Neutrophil (primary cell): ENCODE data around the gene GINS2.

ENCODE experiments used
- H3K27ac ChIP-seq: fragments of 200-600 bp; sonication (generic); 2 replicates; pipeline ENCODE4 v1.5.1; 2016; ENCODE audit warnings: mild to moderate bottlenecking, moderate library complexity
- H3K27me3 ChIP-seq: fragments of 200-600 bp; sonication (generic); 2 replicates; pipeline ENCODE4 v1.6.0; 2016; ENCODE audit warnings: mild to moderate bottlenecking
- H3K36me3 ChIP-seq: fragments of 200-600 bp; sonication (generic); 2 replicates; pipeline ENCODE4 v1.5.1; 2017
- H3K4me1 ChIP-seq, 2 experiments: fragments of 200-600 bp in 1 of 2; sonication (generic) in 1 of 2; 1 replicate in 1 of 2; 2 replicates in 1 of 2; pipeline versions ENCODE4 v1.5.1 to v1.6.1; 2013 to 2016; ENCODE audit warnings: low read depth in 1 of 2, low read length in 1 of 2, mild to moderate bottlenecking in 1 of 2, moderate library complexity in 1 of 2; ENCODE audit not compliant: control insufficient read depth in 1 of 2, insufficient read depth in 1 of 2
- H3K4me3 ChIP-seq, 2 experiments: fragments of 200-600 bp in 1 of 2; sonication (generic) in 1 of 2; 1 replicate in 1 of 2; 2 replicates in 1 of 2; pipeline ENCODE4 v1.5.1; 2013 to 2016; ENCODE audit warnings: low read depth in 1 of 2, low read length in 1 of 2, mild to moderate bottlenecking in 1 of 2, moderate library complexity in 1 of 2
- H3K9me3 ChIP-seq: fragments of 200-600 bp; sonication (generic); 2 replicates; pipeline ENCODE4 v1.5.1; 2016
- TF ChIP-seq, protein P1 (sequence below): fragments of 200-600 bp; sonication (generic); IDR thresholded peaks from 2 replicates; pipeline ENCODE4 v1.5.1; 2016; ENCODE audit warnings: antibody characterized with exemption

The GINS2 gene

DNA sequence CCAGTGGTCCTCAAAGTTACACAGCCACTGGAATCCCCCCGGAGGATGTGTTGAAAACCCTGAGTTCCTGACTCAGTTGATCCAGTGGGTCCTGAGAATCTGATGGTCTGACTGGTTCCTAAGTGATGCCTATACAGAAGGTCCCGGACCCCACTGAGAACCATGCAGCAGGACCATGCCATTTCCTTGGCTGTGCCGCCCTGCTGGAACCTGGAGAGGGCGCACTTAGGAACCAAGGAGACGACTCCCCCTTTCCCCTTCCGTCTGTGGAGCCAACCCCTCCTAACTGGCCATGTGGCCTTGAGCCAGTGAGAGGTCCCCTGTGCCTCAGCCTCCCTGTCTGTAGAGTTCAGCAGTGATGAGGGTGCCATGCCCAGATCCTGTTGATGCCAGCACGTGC lies 40.1 kb upstream of the GINS2 start:
- no peaks in the 10 kb centered on the region for H3K27me3 ChIP-seq
- H3K4me3 ChIP-seq: no peak overlapping the region
- peak overlapping the region; percentile 77 for H3K27ac ChIP-seq
- TF ChIP-seq, protein P1, sequence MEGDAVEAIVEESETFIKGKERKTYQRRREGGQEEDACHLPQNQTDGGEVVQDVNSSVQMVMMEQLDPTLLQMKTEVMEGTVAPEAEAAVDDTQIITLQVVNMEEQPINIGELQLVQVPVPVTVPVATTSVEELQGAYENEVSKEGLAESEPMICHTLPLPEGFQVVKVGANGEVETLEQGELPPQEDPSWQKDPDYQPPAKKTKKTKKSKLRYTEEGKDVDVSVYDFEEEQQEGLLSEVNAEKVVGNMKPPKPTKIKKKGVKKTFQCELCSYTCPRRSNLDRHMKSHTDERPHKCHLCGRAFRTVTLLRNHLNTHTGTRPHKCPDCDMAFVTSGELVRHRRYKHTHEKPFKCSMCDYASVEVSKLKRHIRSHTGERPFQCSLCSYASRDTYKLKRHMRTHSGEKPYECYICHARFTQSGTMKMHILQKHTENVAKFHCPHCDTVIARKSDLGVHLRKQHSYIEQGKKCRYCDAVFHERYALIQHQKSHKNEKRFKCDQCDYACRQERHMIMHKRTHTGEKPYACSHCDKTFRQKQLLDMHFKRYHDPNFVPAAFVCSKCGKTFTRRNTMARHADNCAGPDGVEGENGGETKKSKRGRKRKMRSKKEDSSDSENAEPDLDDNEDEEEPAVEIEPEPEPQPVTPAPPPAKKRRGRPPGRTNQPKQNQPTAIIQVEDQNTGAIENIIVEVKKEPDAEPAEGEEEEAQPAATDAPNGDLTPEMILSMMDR: no peak
- no peaks in the 10 kb centered on the region for H3K36me3 ChIP-seq
- H3K4me1 ChIP-seq: peaks cover 28% of the 10 kb centered on the region in 2 experiments
- no peaks in the 10 kb centered on the region for H3K9me3 ChIP-seq

DNA sequence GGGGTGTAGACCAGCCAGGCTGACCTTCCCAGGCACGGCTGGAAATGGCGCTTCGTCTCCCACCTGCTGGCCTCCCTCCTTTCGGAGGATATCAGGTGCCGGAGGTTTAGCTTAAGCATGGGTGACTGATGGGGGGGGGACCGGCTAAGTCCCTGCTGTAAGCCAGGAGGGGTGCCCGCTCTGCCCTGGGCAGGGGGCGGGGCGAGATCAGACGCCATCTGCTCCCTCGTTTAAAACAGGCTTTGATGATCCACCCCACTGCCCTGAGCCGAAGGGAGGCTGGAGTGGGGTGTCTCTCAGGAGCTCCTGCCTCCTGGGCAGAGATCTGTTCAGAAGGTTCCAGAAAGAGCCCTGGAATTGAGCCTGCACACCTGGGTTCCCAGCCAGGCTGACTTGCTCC lies 36.2 kb upstream of the GINS2 start:
- Histone ChIP-seq H3K4me1 (peaks cover 7 to 9% of the 10 kb centered on the region in 2 experiments), H3K9me3 (no peaks in the 10 kb centered on the region), H3K27ac (no peak overlapping the region), H3K4me3 (no peak overlapping the region), H3K36me3 (no peaks in the 10 kb centered on the region), H3K27me3 (no peaks in the 10 kb centered on the region)
- TF ChIP-seq, protein P1: no peak

DNA sequence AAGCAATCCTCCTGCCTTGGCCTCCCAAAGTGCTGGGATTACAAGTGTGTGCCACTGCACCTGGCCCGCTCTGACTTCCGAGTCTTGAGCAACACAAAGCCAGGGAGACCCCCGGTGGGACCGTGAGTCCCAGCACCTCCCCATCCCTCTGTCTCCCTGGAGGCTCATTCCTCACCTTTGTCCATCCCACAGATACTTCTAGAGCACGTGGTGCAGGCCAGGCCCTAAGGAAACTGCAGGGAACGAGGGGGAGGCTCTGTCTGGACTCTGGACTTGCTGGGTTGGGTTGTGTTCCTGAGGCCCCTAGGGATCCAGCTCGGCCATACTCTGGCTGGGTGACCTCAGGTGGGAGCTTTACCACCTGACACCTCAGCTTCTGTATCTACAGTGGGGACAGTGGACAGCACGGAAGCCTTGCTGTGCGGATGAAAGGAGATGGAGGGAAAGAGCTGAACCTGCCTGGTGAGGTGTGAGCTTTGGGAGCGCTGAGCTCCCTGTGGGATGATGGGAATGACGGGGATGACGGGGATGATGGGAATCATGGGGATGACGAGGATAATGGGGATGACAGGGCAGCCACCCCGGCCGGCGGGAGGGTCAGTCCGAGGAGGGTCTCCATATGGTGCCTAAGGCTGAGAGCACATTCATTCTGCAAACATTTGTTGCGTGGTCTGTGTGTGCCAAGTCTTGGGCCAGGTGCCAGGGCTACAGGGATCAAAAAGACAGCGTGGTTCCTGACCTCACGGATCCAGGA lies 35.5 kb upstream of the GINS2 start:
- Histone ChIP-seq H3K4me1 (peaks cover under 1 to 3% of the 10 kb centered on the region in 2 experiments), H3K4me3 (no peak overlapping the region), H3K36me3 (no peaks in the 10 kb centered on the region), H3K27ac (no peak overlapping the region), H3K9me3 (no peaks in the 10 kb centered on the region), H3K27me3 (no peaks in the 10 kb centered on the region)
- TF ChIP-seq, protein P1: no peak

GRCh38 chr16:85722128-85722893 lies 33.6 kb upstream of the GINS2 start:
- TF ChIP-seq, protein P1: no peak
- Histone ChIP-seq H3K27me3 (no peaks in the 10 kb centered on the region), H3K4me3 (no peak overlapping the region), H3K9me3 (no peaks in the 10 kb centered on the region), H3K36me3 (no peaks in the 10 kb centered on the region), H3K27ac (no peak overlapping the region), H3K4me1 (peaks cover 5 to 6% of the 10 kb centered on the region in 2 experiments)

- Histone ChIP-seq H3K4me3 (no peak overlapping the region), H3K27me3 (peaks cover 15% of the 10 kb centered on the region), H3K36me3 (no peaks in the 10 kb centered on the region), H3K9me3 (no peaks in the 10 kb centered on the region), H3K27ac (no peak overlapping the region), H3K4me1 (peaks cover 6 to 8% of the 10 kb centered on the region in 2 experiments)
- TF ChIP-seq, protein P1: no peak
Observed at GRCh38 chr16:85720302-85720637, 31.5 kb upstream of the GINS2 start.
